ENCODE data around the gene DMKN. TPM values are rescaled to one million over a fixed set of nuclear protein-coding genes. Genes with fewer than 3 reads are reported as not detected.

DMKN gene
- total and polyA plus RNA-seq, 2 donors (not counting 1 experiment from before 2014, with no cell fraction given), result 2.8 to 14.2 TPM

DNA sequence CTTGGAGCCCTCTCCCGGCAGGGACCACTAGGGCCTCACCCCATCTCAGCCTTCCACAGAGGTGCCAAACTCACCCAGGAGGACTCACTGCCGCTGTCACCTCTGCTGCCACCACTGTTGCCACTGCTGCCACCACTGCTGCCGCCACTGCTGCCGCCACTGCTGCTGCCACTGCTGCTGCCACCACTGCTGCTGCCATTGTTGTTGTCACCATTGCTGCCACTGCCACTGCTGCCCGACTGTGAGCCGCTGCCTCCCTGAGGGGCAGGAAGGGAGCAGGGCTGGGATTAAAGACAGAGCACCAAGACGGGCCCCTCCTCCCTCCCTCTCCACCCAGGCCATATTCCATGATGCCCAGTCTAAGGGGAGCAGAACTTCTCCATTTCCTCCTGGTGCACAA is 2.1 kb downstream of the DMKN start:
- Histone ChIP-seq H3K79me2 (ENCODE audit: control insufficient read depth, insufficient read depth, low read length) (no peaks in the 10 kb centered on the region), H3K27ac (ENCODE audit: insufficient read depth, low read length) (no peak overlapping the region), H3K9me3 (ENCODE audit: control insufficient read depth, insufficient read depth, low read depth, low read length) (no peaks in the 10 kb centered on the region), H3K27me3 (ENCODE audit: control insufficient read depth, insufficient read depth, low read length) (peaks cover 23% of the 10 kb centered on the region), H2AFZ (ENCODE audit: low read length) (no peak overlapping the region), H3K36me3 (ENCODE audit: control insufficient read depth, insufficient read depth, low read length) (no peaks in the 10 kb centered on the region), H3K4me3 (replicated peaks in 1 of 4; ENCODE audit: control extremely low read depth in 1 of 4, insufficient read depth in 1 of 4, low read depth in 3 of 4, low read length in 4 of 4) (no peak overlapping the region), H3K4me2 (ENCODE audit: extremely low read depth, insufficient read depth, low read length) (no peak overlapping the region), H4K20me1 (ENCODE audit: control insufficient read depth, extremely low read depth, insufficient read depth, low read length) (no peaks in the 10 kb centered on the region), H3K9ac (ENCODE audit: insufficient read depth, low read length) (no peak overlapping the region), H3K4me1 (ENCODE audit: control insufficient read depth, extremely low read depth, insufficient read depth, low read length) (peaks cover 10% of the 10 kb centered on the region)
- no peak for DNase-seq (ENCODE audit: low read depth in 2 of 2)
- TF ChIP-seq CTCF (conservative IDR thresholded peaks at IDR 0.05 in 1 of 2, IDR thresholded peaks at IDR 0.05 in 1 of 2; ENCODE audit: low read depth in 1 of 2, low read length in 2 of 2) (no peak), EZH2 (IDR thresholded peaks at IDR 0.05; ENCODE audit: low read length, missing control alignments) (no peak)

GRCh38 chr19:35510626-35510964 is 2.9 kb downstream of the DMKN start:
- Histone ChIP-seq H3K4me1 (ENCODE audit: control insufficient read depth, extremely low read depth, insufficient read depth, low read length) (peaks cover 10% of the 10 kb centered on the region), H2AFZ (ENCODE audit: low read length) (no peak overlapping the region), H3K4me2 (ENCODE audit: extremely low read depth, insufficient read depth, low read length) (peak overlapping the region; percentile 75), H3K9ac (ENCODE audit: insufficient read depth, low read length) (no peak overlapping the region), H3K4me3 (replicated peaks in 1 of 4; ENCODE audit: control extremely low read depth in 1 of 4, insufficient read depth in 1 of 4, low read depth in 3 of 4, low read length in 4 of 4) (no peak overlapping the region), H4K20me1 (ENCODE audit: control insufficient read depth, extremely low read depth, insufficient read depth, low read length) (no peaks in the 10 kb centered on the region), H3K36me3 (ENCODE audit: control insufficient read depth, insufficient read depth, low read length) (no peaks in the 10 kb centered on the region), H3K79me2 (ENCODE audit: control insufficient read depth, insufficient read depth, low read length) (no peaks in the 10 kb centered on the region), H3K27me3 (ENCODE audit: control insufficient read depth, insufficient read depth, low read length) (peaks cover 26% of the 10 kb centered on the region), H3K27ac (ENCODE audit: insufficient read depth, low read length) (no peak overlapping the region), H3K9me3 (ENCODE audit: control insufficient read depth, insufficient read depth, low read depth, low read length) (no peaks in the 10 kb centered on the region)
- DNase-seq (ENCODE audit: low read depth in 2 of 2), result no peak
- TF ChIP-seq EZH2 (IDR thresholded peaks at IDR 0.05; ENCODE audit: low read length, missing control alignments), result no peak

DNA sequence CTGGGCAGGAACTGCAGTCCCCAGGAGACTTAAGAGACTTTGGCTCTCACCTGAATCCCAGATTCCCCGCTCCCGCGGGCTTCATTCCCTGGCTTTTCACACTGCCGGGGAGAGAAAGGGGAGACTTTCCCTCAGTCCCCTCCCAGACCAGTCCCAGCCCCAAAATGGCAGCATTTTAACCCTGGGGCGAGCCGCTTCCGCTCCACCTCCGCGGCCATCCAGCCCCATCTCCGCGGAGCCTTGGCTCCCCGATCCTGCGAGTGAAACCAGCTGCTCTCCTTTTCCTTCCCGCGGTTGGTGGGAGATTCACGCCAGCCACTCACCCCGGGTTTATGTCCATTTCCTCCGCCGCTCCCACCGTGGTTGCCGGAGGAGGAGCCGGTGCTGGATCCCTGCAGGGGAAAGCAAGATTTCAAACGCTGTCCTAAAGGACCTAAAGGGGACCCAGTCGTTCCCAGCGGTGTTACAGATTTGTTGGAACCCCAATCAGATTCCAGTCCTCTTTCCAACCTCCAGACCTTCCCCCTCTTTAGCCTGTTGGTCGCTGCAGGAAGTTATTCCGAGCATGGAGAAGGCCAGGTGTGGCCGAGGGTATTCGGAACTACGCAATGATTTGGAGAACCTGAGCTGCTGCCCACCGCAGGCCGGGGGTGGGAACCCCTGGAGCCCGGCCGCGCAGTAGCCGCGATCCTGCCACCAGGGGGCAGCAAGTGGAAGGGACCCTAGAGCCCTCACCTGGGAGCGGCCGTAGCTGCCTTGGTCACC is 3.4 kb downstream of the DMKN start:
- peak; percentile 21 to 22 for DNase-seq (ENCODE audit: low read depth in 2 of 2)
- Histone ChIP-seq H3K4me2 (ENCODE audit: extremely low read depth, insufficient read depth, low read length) (peak overlapping the region; percentile 75), H2AFZ (ENCODE audit: low read length) (peak overlapping the region; percentile 12), H3K79me2 (ENCODE audit: control insufficient read depth, insufficient read depth, low read length) (no peaks in the 10 kb centered on the region), H3K9me3 (ENCODE audit: control insufficient read depth, insufficient read depth, low read depth, low read length) (no peaks in the 10 kb centered on the region), H3K4me3 (replicated peaks in 1 of 4; ENCODE audit: control extremely low read depth in 1 of 4, insufficient read depth in 1 of 4, low read depth in 3 of 4, low read length in 4 of 4) (peak overlapping the region; percentile 28 to 45 (median 36)), H3K27me3 (ENCODE audit: control insufficient read depth, insufficient read depth, low read length) (peaks cover 31% of the 10 kb centered on the region), H4K20me1 (ENCODE audit: control insufficient read depth, extremely low read depth, insufficient read depth, low read length) (no peaks in the 10 kb centered on the region), H3K9ac (ENCODE audit: insufficient read depth, low read length) (no peak overlapping the region), H3K36me3 (ENCODE audit: control insufficient read depth, insufficient read depth, low read length) (no peaks in the 10 kb centered on the region), H3K4me1 (ENCODE audit: control insufficient read depth, extremely low read depth, insufficient read depth, low read length) (peaks cover 10% of the 10 kb centered on the region), H3K27ac (ENCODE audit: insufficient read depth, low read length) (no peak overlapping the region)
- TF ChIP-seq EZH2 (IDR thresholded peaks at IDR 0.05; ENCODE audit: low read length, missing control alignments) (peak; percentile 64), CTCF (conservative IDR thresholded peaks at IDR 0.05 in 1 of 2, IDR thresholded peaks at IDR 0.05 in 1 of 2; ENCODE audit: low read depth in 1 of 2, low read length in 2 of 2) (peak; percentile 69 to 77)
